HG02870 (cell line): ENCODE data around the gene ALOX5AP.

Experiments used
- ATAC-seq: cut with Tn5 transposase; IDR thresholded peaks from one replicate; pipeline ENCODE4 v1.9.1; 2021; ENCODE audit warnings: mild to moderate bottlenecking, moderate library complexity; ENCODE audit not compliant: unreplicated experiment

The ALOX5AP gene

GRCh38 chr13:30792285-30793000 lies 57.1 kb downstream of the ALOX5AP start:
- no peak for ATAC-seq

- ATAC-seq, result no peak
These were observed 60.8 kb downstream of the ALOX5AP start for GRCh38 chr13:30796132-30796572.

GRCh38 chr13:30796631-30797601 lies 61.6 kb downstream of the ALOX5AP start:
- no peak for ATAC-seq

- ATAC-seq, result no peak
These were observed 62.6 kb downstream of the ALOX5AP start for GRCh38 chr13:30797847-30798535.

GRCh38 chr13:30798776-30799355 lies 63.5 kb downstream of the ALOX5AP start:
- ATAC-seq, result no peak

- no peak for ATAC-seq
These were observed 64.0 kb downstream of the ALOX5AP start for GRCh38 chr13:30799356-30799824.

GRCh38 chr13:30800107-30800506 lies 64.8 kb downstream of the ALOX5AP start:
- no peak for ATAC-seq

- ATAC-seq, result no peak
These were observed 67.2 kb downstream of the ALOX5AP start for GRCh38 chr13:30802501-30802900.

GRCh38 chr13:30802953-30803478 lies 67.7 kb downstream of the ALOX5AP start:
- peak; percentile 80 for ATAC-seq

- ATAC-seq, result no peak
These were observed 68.4 kb downstream of the ALOX5AP start for GRCh38 chr13:30803749-30804148.

GRCh38 chr13:30804474-30804873 lies 69.1 kb downstream of the ALOX5AP start:
- no peak for ATAC-seq

- no peak for ATAC-seq
These were observed 69.8 kb downstream of the ALOX5AP start for GRCh38 chr13:30805132-30805537.

GRCh38 chr13:30805603-30806011 lies 70.3 kb downstream of the ALOX5AP start:
- ATAC-seq, result no peak

- ATAC-seq, result no peak
These were observed 71.4 kb downstream of the ALOX5AP start for GRCh38 chr13:30806784-30807183.

- ATAC-seq, result no peak
These were observed 72.0 kb downstream of the ALOX5AP start for GRCh38 chr13:30807392-30807791.

- no peak for ATAC-seq
These were observed 73.3 kb downstream of the ALOX5AP start for GRCh38 chr13:30808600-30808999.

- no peak for ATAC-seq
These were observed 74.4 kb downstream of the ALOX5AP start for GRCh38 chr13:30809787-30810186.

- no peak for ATAC-seq
These were observed 74.9 kb downstream of the ALOX5AP start for GRCh38 chr13:30810261-30810701.

- ATAC-seq, result no peak
These were observed 75.5 kb downstream of the ALOX5AP start for GRCh38 chr13:30810801-30811200.
